ENCODE data around the gene CTXND2. TPM values are rescaled to one million over a fixed set of nuclear protein-coding genes. Genes with fewer than 3 reads are reported as not detected.
A peak's percentile ranks its signal among the peaks of the same experiment; 100 is the strongest.

The CTXND2 gene
- total RNA-seq, 2 experiments from 2014 or later = not detected

- Mint-ChIP-seq H3K4me1 (ENCODE audit: low read depth) (no peaks in the 10 kb centered on the region), H3K9me3 (no peaks in the 10 kb centered on the region), H3K4me3 (no peak overlapping the region), H3K27ac (no peak overlapping the region), H3K27me3 (no peaks in the 10 kb centered on the region), H3K36me3 (ENCODE audit: low read depth) (peaks cover 89% of the 10 kb centered on the region)
- H3K27ac ChIP-seq (ENCODE audit: low read depth in 1 of 2, low read length in 2 of 2) = no peak overlapping the region
- no peaks in the 10 kb centered on the region for H3K9me3 ChIP-seq (ENCODE audit: control insufficient read depth in 1 of 2, insufficient read depth in 1 of 2, low read length in 2 of 2)
- H3K4me3 ChIP-seq (ENCODE audit: low read length) = no peak overlapping the region
- no peak for ATAC-seq (ENCODE audit: poor library complexity)
- no peak for DNase-seq
- no peak for TF ChIP-seq CTCF (IDR thresholded peaks at IDR 0.05)
- POLR2A ChIA-PET = no interaction called here
- CTCF ChIA-PET = no interaction called here
- H3K4me1 ChIP-seq (ENCODE audit: insufficient read depth, low read length) = no peaks in the 10 kb centered on the region
- H3K27me3 ChIP-seq (ENCODE audit: control insufficient read depth in 1 of 2, insufficient read depth in 2 of 2, low read length in 2 of 2) = no peaks in the 10 kb centered on the region
- intact Hi-C loops (cut with DNase I, micrococcal nuclease) = no loop called here
- H3K36me3 ChIP-seq (ENCODE audit: insufficient read depth, low read length) = peaks cover 89% of the 10 kb centered on the region
These were observed 57.9 kb downstream of the CTXND2 start for GRCh38 chr1:150944856-150945255.

GRCh38 chr1:150954708-150955107, 67.8 kb downstream of the CTXND2 start:
- H3K27ac Mint-ChIP-seq = no peak overlapping the region
- ATAC-seq (ENCODE audit: poor library complexity) (no peak), DNase-seq (no peak)
- Histone ChIP-seq H3K27ac (ENCODE audit: low read depth in 1 of 2, low read length in 2 of 2) (no peak overlapping the region), H3K4me1 (ENCODE audit: insufficient read depth, low read length) (no peaks in the 10 kb centered on the region), H3K9me3 (ENCODE audit: control insufficient read depth in 1 of 2, insufficient read depth in 1 of 2, low read length in 2 of 2) (no peaks in the 10 kb centered on the region), H3K36me3 (ENCODE audit: insufficient read depth, low read length) (peaks cover 65% of the 10 kb centered on the region), H3K27me3 (ENCODE audit: control insufficient read depth in 1 of 2, insufficient read depth in 2 of 2, low read length in 2 of 2) (no peaks in the 10 kb centered on the region), H3K4me3 (ENCODE audit: low read length) (no peak overlapping the region)
- no peak for TF ChIP-seq CTCF (IDR thresholded peaks at IDR 0.05)
- H3K4me3 Mint-ChIP-seq = no peak overlapping the region
- POLR2A ChIA-PET = no interaction called here
- H3K36me3 Mint-ChIP-seq (ENCODE audit: low read depth) = peaks cover 82% of the 10 kb centered on the region
- intact Hi-C loops (cut with DNase I, micrococcal nuclease) = no loop called here
- H3K27me3 Mint-ChIP-seq = no peaks in the 10 kb centered on the region
- CTCF ChIA-PET = no interaction called here
- H3K4me1 Mint-ChIP-seq (ENCODE audit: low read depth) = no peaks in the 10 kb centered on the region
- H3K9me3 Mint-ChIP-seq = no peaks in the 10 kb centered on the region

- Histone ChIP-seq H3K4me1 (ENCODE audit: insufficient read depth, low read length) (no peaks in the 10 kb centered on the region), H3K36me3 (ENCODE audit: insufficient read depth, low read length) (peaks cover 61% of the 10 kb centered on the region), H3K27me3 (ENCODE audit: control insufficient read depth in 1 of 2, insufficient read depth in 2 of 2, low read length in 2 of 2) (no peaks in the 10 kb centered on the region), H3K27ac (ENCODE audit: low read depth in 1 of 2, low read length in 2 of 2) (no peak overlapping the region), H3K9me3 (ENCODE audit: control insufficient read depth in 1 of 2, insufficient read depth in 1 of 2, low read length in 2 of 2) (no peaks in the 10 kb centered on the region), H3K4me3 (ENCODE audit: low read length) (no peak overlapping the region)
- POLR2A ChIA-PET = no interaction called here
- no peak for TF ChIP-seq CTCF (IDR thresholded peaks at IDR 0.05)
- H3K4me3 Mint-ChIP-seq = no peak overlapping the region
- peaks cover 82% of the 10 kb centered on the region for H3K36me3 Mint-ChIP-seq (ENCODE audit: low read depth)
- no peak for ATAC-seq (ENCODE audit: poor library complexity)
- no peaks in the 10 kb centered on the region for H3K9me3 Mint-ChIP-seq
- no peak for DNase-seq
- H3K4me1 Mint-ChIP-seq (ENCODE audit: low read depth) = no peaks in the 10 kb centered on the region
- no peaks in the 10 kb centered on the region for H3K27me3 Mint-ChIP-seq
- CTCF ChIA-PET = no interaction called here
- intact Hi-C loops (cut with DNase I, micrococcal nuclease) = no loop called here
- H3K27ac Mint-ChIP-seq = peak overlapping the region; percentile 42
These were observed 68.3 kb downstream of the CTXND2 start for GRCh38 chr1:150955280-150955679.
